WTC11 (cell line): ENCODE data around the gene PLXNB2. TPM values are rescaled to one million over a fixed set of nuclear protein-coding genes. Genes with fewer than 3 reads are reported as not detected.
A peak's percentile ranks its signal among the peaks of the same experiment; 100 is the strongest.

Source experiments
- ATAC-seq: fragments of 200-7000 bp; cut with Tn5 transposase; 2 replicates; pipeline ENCODE4 v1.10.0; 2021; ENCODE audit warnings: mild to moderate bottlenecking, moderate library complexity
- CTCF ChIA-PET: fragments of 300-600 bp; sonication (Branson Sonifier 250); formaldehyde crosslinking; loops from one replicate; lab custom pipeline; 2021; ENCODE audit warnings: antibody characterized with exemption; lab: Charles Lee
- POLR2A ChIA-PET: fragments of 350-600 bp; sonication (Branson Sonifier 250); formaldehyde crosslinking; loops from one replicate; lab custom pipeline; 2021; ENCODE audit warnings: antibody characterized with exemption; lab: Charles Lee
- DNase-seq: peaks from one replicate; pipeline ENCODE4 v3.0.0; 2021; ENCODE audit warnings: low spot score
- H3K27ac Mint-ChIP-seq: 2 replicates; pipeline ENCODE4 v1.8.0; 2021; ENCODE audit warnings: mixed read lengths
- H3K27me3 Mint-ChIP-seq: 2 replicates; pipeline ENCODE4 v1.8.0; 2021; ENCODE audit warnings: low read depth, mild to moderate bottlenecking, moderate library complexity, mixed read lengths
- H3K36me3 Mint-ChIP-seq: 2 replicates; pipeline ENCODE4 v1.8.0; 2021; ENCODE audit warnings: mixed read lengths
- H3K4me1 Mint-ChIP-seq: 2 replicates; pipeline ENCODE4 v1.8.0; 2022; ENCODE audit warnings: mixed read lengths
- H3K4me3 Mint-ChIP-seq: 2 replicates; pipeline ENCODE4 v1.8.0; 2021; ENCODE audit warnings: mild to moderate bottlenecking, moderate library complexity, mixed read lengths
- H3K9me3 Mint-ChIP-seq: 2 replicates; pipeline ENCODE4 v1.8.0; 2021; ENCODE audit warnings: mixed read lengths
- ATF1 ChIP-seq: sonication (generic); formaldehyde crosslinking; IDR thresholded peaks from 2 replicates; pipeline ENCODE4 v1.8.1; 2023; ENCODE audit warnings: mild to moderate bottlenecking, moderate library complexity, missing genetic modification reagents
- CREM ChIP-seq: sonication (generic); formaldehyde crosslinking; IDR thresholded peaks from 2 replicates; pipeline ENCODE4 v1.8.1; 2022; ENCODE audit warnings: mild to moderate bottlenecking, missing genetic modification reagents, moderate library complexity
- E2F5 ChIP-seq: sonication (generic); formaldehyde crosslinking; IDR thresholded peaks from 2 replicates; pipeline ENCODE4 v1.8.1; 2022; ENCODE audit warnings: mild to moderate bottlenecking, moderate library complexity, missing genetic modification reagents
- FOXJ3 ChIP-seq: sonication (generic); formaldehyde crosslinking; IDR thresholded peaks from 2 replicates; pipeline ENCODE4 v1.9.0; 2021; ENCODE audit warnings: missing genetic modification reagents, mild to moderate bottlenecking, borderline replicate concordance
- GRHL2 ChIP-seq: fragments of 250-450 bp; sonication (Bioruptor Pico); IDR thresholded peaks from 2 replicates; pipeline ENCODE4 v1.8.0; 2022; ENCODE audit warnings: mild to moderate bottlenecking, moderate library complexity; ENCODE audit not compliant: insufficient replicate concordance, severe bottlenecking
- MYBL2 ChIP-seq: sonication (generic); formaldehyde crosslinking; IDR thresholded peaks from 2 replicates; pipeline ENCODE4 v1.8.1; 2023; ENCODE audit warnings: mild to moderate bottlenecking, moderate library complexity, missing genetic modification reagents
- TEAD4 ChIP-seq: sonication (generic); formaldehyde crosslinking; IDR thresholded peaks from 2 replicates; pipeline ENCODE4 v1.8.0; 2022; ENCODE audit warnings: mild to moderate bottlenecking, missing genetic modification reagents
- ZNF232 ChIP-seq: sonication (generic); formaldehyde crosslinking; IDR thresholded peaks from 2 replicates; pipeline ENCODE4 v1.8.0; 2022; ENCODE audit warnings: mild to moderate bottlenecking, missing genetic modification reagents
- ZNF423 ChIP-seq: fragments of 250-450 bp; sonication (Bioruptor Pico); IDR thresholded peaks from 2 replicates; pipeline ENCODE4 v2.1.2; 2022; ENCODE audit warnings: mild to moderate bottlenecking, moderate library complexity
- total RNA-seq: library from RNA; stranded (reverse); gene quantifications from 3 replicates; pipeline ENCODE4 v1.2.3, GENCODE V29; 2021
- TF ChIP-seq, protein P1 (sequence below): fragments of 250-450 bp; sonication (Bioruptor Pico); IDR thresholded peaks from 2 replicates; pipeline ENCODE4 v1.9.0; 2021; ENCODE audit warnings: mild to moderate bottlenecking, borderline replicate concordance
- TF ChIP-seq, protein P2 (sequence below): fragments of 250-450 bp; sonication (Bioruptor Pico); IDR thresholded peaks from 2 replicates; pipeline ENCODE4 v1.9.0; 2021; ENCODE audit warnings: moderate library complexity, mild to moderate bottlenecking, inconsistent platforms, borderline replicate concordance
- TF ChIP-seq, protein P3 (sequence below): sonication (generic); formaldehyde crosslinking; IDR thresholded peaks from 2 replicates; pipeline ENCODE4 v1.8.0; 2022; ENCODE audit warnings: mild to moderate bottlenecking, missing genetic modification reagents
- TF ChIP-seq, protein P4 (sequence below): fragments of 250-450 bp; sonication (Bioruptor Pico); IDR thresholded peaks from 2 replicates; pipeline ENCODE4 v1.9.0; 2021; ENCODE audit warnings: mild to moderate bottlenecking

Gene PLXNB2
- total RNA-seq, 1 experiment from 2014 or later = 113 TPM

GRCh38 chr22:50260801-50261614, 46.4 kb downstream of the PLXNB2 start (continued):
- TF ChIP-seq E2F5 (CRISPR knock-in tag) (0 out of 2 replicates have a peak, but pooled peaks have one; percentile 15), ZNF232 (CRISPR knock-in tag) (no peak), TEAD4 (CRISPR knock-in tag) (no peak), ZNF423 (CRISPR knock-in tag) (0 out of 2 replicates have a peak, but pooled peaks have one; percentile 3), FOXJ3 (CRISPR knock-in tag) (no peak), CREM (no peak)
- TF ChIP-seq, protein P1, sequence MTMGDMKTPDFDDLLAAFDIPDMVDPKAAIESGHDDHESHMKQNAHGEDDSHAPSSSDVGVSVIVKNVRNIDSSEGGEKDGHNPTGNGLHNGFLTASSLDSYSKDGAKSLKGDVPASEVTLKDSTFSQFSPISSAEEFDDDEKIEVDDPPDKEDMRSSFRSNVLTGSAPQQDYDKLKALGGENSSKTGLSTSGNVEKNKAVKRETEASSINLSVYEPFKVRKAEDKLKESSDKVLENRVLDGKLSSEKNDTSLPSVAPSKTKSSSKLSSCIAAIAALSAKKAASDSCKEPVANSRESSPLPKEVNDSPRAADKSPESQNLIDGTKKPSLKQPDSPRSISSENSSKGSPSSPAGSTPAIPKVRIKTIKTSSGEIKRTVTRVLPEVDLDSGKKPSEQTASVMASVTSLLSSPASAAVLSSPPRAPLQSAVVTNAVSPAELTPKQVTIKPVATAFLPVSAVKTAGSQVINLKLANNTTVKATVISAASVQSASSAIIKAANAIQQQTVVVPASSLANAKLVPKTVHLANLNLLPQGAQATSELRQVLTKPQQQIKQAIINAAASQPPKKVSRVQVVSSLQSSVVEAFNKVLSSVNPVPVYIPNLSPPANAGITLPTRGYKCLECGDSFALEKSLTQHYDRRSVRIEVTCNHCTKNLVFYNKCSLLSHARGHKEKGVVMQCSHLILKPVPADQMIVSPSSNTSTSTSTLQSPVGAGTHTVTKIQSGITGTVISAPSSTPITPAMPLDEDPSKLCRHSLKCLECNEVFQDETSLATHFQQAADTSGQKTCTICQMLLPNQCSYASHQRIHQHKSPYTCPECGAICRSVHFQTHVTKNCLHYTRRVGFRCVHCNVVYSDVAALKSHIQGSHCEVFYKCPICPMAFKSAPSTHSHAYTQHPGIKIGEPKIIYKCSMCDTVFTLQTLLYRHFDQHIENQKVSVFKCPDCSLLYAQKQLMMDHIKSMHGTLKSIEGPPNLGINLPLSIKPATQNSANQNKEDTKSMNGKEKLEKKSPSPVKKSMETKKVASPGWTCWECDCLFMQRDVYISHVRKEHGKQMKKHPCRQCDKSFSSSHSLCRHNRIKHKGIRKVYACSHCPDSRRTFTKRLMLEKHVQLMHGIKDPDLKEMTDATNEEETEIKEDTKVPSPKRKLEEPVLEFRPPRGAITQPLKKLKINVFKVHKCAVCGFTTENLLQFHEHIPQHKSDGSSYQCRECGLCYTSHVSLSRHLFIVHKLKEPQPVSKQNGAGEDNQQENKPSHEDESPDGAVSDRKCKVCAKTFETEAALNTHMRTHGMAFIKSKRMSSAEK (CRISPR knock-in tag) = no peak
- TF ChIP-seq, protein P2, sequence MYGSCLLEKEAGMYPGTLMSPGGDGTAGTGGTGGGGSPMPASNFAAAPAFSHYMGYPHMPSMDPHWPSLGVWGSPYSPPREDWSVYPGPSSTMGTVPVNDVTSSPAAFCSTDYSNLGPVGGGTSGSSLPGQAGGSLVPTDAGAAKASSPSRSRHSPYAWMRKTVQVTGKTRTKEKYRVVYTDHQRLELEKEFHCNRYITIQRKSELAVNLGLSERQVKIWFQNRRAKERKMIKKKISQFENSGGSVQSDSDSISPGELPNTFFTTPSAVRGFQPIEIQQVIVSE (CRISPR knock-in tag) = no peak
- TF ChIP-seq, protein P3, sequence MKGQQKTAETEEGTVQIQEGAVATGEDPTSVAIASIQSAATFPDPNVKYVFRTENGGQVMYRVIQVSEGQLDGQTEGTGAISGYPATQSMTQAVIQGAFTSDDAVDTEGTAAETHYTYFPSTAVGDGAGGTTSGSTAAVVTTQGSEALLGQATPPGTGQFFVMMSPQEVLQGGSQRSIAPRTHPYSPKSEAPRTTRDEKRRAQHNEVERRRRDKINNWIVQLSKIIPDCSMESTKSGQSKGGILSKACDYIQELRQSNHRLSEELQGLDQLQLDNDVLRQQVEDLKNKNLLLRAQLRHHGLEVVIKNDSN = peak; percentile 46; the same call in 1 of the 2 replicates
- TF ChIP-seq, all 79 proteins: peak for 7

DNA sequence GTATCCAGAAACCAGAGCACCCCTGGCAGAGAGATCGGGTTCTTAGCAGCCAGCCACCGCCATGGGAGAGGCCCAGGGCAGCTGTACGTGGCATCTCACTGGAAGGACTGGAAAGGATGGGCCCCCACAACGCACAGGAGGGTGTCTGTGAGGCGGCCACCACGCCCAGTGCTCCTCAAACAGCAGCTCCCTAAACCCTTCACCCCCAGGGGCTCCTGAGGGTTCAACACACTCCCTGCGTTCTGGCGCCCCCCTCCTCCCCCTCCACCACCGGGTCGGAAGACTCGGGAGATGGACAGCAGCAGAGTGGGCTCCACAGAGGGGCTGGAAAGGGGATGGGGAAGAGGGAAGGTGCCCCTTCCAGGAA, 47.0 kb downstream of the PLXNB2 start:
- ATAC-seq (no peak), DNase-seq (no peak)
- Mint-ChIP-seq H3K27ac (no peak overlapping the region), H3K27me3 (peaks cover 14% of the 10 kb centered on the region), H3K36me3 (no peaks in the 10 kb centered on the region), H3K4me3 (peak overlapping the region; percentile 54), H3K4me1 (peaks cover 8% of the 10 kb centered on the region), H3K9me3 (no peaks in the 10 kb centered on the region)
- ChIA-PET CTCF (interaction anchor here (1.2 to 3.7 kb wide), 5 partner anchors 9 to 66 kb away, joined by 5 to 21 read pairs (median 6); partner anchors contain the start of genes DENND6B and HDAC10), POLR2A (no interaction called here)
- TF ChIP-seq MYBL2 (CRISPR knock-in tag) = no peak

DNA sequence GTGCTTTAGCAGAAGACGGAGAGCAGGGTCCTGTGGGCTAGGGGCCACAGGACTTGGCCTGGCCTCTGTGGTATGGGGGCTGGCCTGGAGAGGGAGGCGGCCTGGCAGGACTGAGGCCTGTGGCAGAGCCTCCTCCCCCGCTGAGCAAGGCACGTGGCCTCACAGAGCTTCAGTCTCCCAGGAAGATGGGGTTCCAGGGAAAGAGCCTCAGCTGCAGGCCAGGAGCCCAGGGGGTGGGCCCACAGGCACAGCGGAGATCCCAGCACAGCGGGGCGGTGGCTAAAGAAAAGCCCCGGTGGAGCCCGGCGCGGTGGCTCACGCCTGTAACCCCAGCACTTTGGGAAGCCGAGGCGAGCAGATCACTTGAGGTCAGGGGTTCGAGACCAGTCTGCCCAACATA, 48.1 kb downstream of the PLXNB2 start:
- Mint-ChIP-seq H3K4me3 (no peak overlapping the region; the same call in 1 of the 2 replicates), H3K9me3 (no peaks in the 10 kb centered on the region), H3K4me1 (peaks cover 8% of the 10 kb centered on the region), H3K36me3 (no peaks in the 10 kb centered on the region), H3K27me3 (peaks cover 9% of the 10 kb centered on the region)
- POLR2A ChIA-PET = no interaction called here
- DNase-seq = no peak
- TF ChIP-seq ATF1 (CRISPR knock-in tag) = no peak
- TF ChIP-seq, protein P4, sequence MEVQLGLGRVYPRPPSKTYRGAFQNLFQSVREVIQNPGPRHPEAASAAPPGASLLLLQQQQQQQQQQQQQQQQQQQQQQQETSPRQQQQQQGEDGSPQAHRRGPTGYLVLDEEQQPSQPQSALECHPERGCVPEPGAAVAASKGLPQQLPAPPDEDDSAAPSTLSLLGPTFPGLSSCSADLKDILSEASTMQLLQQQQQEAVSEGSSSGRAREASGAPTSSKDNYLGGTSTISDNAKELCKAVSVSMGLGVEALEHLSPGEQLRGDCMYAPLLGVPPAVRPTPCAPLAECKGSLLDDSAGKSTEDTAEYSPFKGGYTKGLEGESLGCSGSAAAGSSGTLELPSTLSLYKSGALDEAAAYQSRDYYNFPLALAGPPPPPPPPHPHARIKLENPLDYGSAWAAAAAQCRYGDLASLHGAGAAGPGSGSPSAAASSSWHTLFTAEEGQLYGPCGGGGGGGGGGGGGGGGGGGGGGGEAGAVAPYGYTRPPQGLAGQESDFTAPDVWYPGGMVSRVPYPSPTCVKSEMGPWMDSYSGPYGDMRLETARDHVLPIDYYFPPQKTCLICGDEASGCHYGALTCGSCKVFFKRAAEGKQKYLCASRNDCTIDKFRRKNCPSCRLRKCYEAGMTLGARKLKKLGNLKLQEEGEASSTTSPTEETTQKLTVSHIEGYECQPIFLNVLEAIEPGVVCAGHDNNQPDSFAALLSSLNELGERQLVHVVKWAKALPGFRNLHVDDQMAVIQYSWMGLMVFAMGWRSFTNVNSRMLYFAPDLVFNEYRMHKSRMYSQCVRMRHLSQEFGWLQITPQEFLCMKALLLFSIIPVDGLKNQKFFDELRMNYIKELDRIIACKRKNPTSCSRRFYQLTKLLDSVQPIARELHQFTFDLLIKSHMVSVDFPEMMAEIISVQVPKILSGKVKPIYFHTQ (CRISPR knock-in tag) = no peak
- TF ChIP-seq GRHL2 (CRISPR knock-in tag) = no peak
- TF ChIP-seq, all 79 proteins: peak for 0
- no peak overlapping the region for H3K27ac Mint-ChIP-seq
- no peak for ATAC-seq
- CTCF ChIA-PET = interaction anchor here (0.6 to 1.0 kb wide), 2 partner anchors 8 to 66 kb away, joined by 3 read pairs; no protein-coding TSS in a partner anchor
